ENCODE data around the gene LARP1.
"Not testable (repeated sequence)": the region's sequence is repeated elsewhere in the genome, so short reads cannot be mapped to it uniquely, and the experiment has no call there.

The LARP1 gene

DNA sequence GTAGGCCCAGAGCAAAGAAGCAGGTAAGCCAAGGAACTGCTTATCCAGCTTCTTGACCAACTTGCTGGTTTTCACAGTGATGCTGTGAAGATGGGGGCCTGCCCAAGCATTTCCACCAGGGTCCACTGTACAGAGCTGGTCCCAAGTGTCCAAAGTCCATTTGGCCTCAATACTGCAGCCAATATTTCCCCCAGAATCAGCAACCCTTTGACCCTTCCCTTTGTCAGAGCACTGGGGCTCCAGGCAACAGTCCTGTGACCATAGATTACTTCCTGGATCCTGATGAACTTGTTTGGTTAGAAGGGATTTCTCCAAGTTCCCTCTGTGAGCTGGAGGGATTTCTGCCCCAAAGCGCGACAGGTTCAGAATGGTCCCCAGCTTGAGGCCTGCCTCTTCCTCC, 68.9 kb downstream of the LARP1 start:
- no peak for DNase-seq (ENCODE audit: low read depth in 2 of 2)

DNA sequence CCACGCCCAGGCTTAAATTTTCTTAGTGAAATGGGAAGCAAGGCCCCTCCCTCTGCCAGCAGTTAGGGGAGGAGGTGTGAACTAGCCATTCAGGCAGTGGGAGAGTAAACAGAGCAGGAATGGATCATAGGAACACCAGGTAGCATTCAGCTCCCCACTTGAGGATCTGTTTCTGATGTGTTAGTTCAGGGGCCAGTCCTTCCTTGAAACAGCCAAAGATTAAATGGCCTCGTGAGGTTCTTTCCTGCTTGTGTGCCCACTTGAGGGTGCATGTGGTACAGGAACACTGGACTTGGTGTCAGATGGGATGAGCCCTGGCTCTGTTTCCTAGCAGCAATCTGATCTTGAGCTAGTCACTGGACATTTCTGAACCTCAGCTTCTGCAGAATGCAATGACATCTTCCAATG, 74.0 kb downstream of the LARP1 start:
- no peak for DNase-seq (ENCODE audit: low read depth in 2 of 2)

DNA sequence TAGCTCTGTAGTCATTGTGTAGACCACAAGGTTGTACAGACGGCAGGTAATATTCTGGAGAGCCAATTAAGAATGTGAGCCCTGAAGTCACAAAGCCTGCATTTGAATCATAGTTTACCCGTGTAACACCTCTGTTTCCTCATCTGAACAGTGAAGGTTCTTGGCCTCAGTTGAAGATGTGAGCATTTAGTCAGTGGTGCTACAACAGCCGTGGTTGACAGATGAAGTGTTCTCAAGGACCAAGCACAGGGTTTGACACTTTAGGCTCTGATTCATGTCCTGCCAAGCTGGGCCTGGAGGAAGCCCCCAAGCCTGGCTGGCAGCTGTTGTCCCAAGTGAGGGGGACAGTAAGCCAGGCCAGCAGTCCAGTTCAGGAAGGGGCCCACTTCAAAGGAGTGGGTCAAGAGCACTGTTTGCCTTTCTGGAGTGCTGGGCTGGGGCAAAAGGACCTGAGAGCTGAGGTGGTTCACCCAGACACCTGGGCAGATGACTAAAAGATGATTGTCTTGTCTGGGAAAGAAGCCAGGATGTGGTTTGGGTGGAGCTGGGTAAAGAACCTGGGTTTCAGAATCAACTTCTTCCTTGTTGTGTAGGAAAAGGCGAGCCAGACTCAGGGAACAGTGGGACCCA, 74.5 kb downstream of the LARP1 start:
- DNase-seq (ENCODE audit: low read depth in 2 of 2) = no peak

DNA sequence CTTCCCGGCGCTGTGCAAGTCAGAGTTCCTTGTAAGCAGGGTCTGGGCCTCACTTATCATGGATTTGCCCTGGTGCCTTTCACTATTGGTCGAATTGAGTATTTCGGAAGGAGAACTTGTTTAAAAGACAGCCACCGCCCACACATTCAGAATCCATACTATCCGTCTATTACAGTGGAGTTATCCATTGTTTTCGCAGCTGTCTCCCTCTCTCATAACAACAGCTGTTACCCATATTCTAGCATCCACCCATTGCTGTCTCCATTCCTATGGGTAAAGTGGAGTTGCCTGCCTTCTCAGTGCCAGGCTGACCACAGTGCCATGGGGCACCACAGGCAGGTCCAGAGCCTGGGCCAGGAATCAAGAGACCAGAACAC, 75.0 kb downstream of the LARP1 start:
- no peak for DNase-seq (ENCODE audit: low read depth in 2 of 2)

DNA sequence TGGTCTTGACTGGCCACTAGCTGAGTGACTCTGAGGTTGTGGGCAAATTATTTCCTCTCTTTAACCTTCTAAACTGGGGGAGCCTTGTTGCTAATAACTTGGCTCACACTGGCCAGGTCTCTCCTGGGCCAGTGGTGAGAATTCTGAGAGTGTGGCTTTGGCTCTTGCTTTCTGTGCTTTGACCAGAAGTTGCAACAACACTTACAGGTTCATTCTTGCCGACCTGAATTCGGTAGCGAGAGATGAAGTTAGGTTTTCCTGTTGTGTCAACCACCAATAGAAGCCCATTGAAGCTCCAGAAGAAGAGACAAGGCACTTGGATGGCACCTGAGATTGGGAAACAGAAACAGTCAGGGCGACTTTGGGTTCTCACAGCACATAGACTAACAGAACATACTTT, 75.4 kb downstream of the LARP1 start:
- DNase-seq (ENCODE audit: low read depth in 2 of 2) = no peak

DNA sequence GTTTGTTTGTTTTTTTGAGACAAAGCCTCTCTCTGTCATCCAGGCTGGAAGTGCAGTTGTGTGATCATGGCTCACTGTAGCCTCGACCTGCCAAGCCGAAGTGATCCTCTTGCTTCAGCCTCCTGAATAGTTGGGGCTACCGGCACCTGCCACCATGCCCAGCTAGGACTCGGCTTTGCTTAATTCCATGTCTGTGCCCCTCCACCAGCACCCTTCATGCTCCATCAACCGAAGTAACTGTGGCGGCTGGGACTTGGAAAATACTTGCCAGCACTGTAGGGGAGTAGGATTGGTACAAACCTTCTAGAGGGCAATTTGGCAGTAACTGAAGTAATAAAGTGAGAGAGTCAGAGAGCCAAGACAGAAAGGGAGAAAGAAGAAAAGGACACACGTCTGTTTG, 76.3 kb downstream of the LARP1 start:
- DNase-seq (ENCODE audit: low read depth in 2 of 2) = no peak

DNA sequence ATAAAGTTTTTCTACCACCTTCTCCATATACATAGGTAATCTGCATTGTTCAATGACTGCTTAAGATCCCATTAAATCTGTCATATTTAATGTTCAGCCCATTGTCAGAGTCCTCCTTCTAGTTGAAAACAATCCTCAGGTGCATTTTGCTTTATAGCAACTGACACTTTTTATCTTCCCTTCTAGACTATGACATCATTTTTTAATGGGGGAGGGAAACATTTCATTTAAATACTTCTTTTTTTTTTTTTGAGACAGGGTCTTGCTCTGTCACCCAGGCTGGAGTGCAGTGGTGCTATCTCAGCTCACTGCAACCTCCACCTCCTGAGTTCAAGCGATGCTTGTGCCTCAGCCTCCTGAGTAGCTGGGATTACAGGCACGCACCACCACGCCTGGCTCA, 77.6 kb downstream of the LARP1 start:
- not testable (repeated sequence) for DNase-seq (ENCODE audit: low read depth in 2 of 2)

DNA sequence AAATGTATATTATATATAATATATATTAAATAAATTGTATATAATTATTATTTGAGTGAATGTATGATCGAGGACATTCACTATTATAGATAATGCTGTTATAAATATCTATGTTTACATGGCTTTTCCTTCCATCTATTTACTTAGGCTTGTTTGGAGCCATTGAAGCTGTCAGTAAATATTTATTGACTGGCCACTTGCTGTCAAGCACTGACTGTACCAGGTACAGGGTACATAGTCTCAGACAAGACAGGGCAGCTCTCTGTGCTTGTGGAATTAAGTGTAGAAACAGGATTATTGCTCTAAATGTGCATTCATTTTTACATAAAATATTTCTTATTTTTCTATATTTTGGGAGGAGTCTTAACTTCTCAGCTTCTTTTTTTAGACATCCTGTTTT, 78.9 kb downstream of the LARP1 start:
- DNase-seq (ENCODE audit: low read depth in 2 of 2) = no peak

DNA sequence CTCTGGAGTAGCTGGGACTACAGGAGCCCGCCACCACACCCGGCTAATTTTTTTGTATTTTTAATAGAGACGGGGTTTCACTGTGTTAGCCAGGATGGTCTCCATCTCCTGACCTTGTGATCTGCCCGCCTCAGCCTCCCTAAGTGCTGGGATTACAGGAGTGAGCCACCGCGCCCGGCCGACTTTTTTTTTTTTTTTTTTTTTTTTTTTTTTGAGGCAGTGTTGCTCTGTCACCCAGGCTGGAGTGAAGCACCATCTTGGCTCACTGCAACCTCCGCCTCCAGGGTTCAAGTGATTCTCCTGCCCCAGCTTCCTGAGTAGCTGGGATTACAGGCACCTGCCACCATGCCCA, 80.5 kb downstream of the LARP1 start:
- not testable (repeated sequence) for DNase-seq (ENCODE audit: low read depth in 2 of 2)

DNA sequence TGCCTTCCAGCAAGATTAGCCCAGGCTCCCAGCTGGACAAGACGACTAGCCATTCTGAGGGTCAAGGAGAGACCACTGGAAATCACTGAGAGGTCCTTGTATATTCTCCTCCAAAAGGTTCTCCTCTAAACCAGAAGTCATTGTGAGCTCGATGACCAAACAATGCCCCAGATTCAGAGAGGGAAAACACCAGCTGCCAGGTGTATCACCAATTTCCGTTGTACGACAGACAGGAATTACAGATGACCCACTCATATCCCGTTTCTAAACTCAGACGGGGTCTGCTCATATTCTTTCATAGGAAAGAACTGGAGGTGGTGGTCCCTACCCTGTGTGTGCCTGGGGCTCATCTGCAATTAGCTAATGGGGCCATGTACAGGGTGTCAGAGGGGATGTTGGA, 81.0 kb downstream of the LARP1 start:
- no peak for DNase-seq (ENCODE audit: low read depth in 2 of 2)

DNA sequence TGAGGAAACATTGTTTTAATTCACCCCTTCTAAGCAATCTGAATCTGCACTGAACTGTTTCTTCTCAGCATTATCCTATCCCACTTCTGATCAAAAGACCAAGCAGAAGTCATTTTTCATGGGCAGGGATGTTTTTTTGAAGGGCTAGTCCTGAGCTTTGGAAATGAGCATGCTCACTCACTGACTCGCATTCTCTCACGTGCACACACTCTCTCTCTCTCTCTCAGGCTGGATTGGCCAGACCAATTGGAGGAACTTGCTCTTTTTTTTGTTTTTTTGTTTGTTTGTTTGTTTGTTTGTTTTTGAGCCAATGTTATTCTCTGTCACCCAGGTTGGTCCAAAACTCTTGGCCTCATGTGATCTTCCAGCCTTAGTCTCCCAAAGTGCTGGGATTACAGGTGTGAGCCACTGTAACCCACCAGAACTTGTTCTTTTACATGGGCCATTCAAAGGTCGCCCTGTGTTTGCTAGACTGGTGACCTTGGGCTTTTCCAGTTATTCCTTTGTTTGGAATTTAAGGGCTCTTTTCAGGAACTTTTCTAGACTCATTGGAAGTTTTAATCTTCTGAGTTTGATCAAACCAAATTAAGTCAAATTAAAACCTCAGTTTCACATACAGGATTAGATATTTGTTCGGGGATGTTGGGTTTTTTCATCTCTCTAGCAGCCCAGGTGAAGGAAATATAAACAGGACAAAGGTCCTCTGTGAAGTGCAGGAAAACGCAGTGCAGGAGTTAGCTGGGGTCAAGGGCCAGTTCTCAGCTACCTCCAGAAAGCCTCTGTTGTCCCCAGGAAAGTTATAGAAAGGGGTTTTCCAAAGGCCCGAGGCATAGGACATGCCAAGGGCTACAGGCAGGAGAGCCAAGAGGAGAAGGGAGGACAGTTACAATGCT, 82.1 kb downstream of the LARP1 start:
- DNase-seq (ENCODE audit: low read depth in 2 of 2) = no peak

DNA sequence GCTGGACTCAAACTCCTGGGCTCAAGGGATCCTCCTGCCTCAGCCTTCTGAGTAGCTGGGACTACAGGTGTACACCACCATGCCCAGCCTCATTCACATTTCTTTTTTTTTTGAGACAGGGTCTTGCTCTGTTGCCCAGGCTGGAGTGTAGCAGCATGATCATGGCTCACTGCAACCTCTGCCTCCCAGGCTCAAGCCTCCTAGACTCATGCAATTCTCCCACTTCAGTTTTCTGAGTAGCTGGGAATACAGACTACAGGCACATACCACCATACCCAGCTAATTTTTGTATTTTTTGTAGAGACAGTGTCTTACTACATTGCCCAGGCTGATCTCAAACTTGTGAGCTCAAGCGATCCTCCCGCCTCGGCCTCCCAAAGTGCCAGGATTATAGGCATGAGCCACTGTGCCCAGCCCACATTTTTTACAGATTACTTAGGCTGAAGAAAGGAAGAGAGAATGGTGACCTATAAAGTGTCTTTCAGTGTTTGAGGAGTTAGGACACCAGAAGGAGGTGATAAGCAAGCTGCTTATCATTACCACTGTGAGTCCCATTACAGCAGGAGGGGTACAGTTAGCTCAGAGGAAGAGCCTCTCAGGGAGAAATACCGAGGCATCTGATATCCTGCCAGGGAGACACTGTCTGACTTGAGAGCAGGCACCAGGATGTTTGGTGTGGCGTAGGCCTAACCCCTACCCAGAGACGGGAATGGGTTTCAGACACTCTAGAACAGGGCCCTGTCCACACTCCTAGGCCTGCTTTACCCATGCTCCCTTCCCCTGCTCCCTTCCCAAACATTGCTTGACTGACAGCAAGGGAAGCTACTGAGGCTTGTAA, 85.5 kb downstream of the LARP1 start:
- no peak for DNase-seq (ENCODE audit: low read depth in 2 of 2)

DNA sequence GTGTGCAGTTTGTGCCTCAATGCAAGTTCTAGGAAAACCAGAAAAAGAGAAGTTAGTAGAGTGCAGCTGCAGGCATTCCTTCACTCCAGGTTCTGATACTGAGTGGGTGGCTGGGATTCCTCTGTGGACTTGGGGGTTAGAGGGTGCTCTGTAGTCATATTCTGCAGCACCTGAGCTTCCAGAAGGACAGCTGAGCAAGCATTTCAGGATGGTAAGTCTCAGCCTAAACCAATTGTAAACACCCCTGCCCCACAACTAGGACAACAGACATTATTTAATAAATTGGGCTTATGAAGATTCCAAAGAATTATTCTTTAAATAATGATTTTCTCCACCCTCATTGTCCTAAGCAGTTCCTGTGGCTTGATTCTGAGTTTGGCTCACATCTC, 86.1 kb downstream of the LARP1 start:
- DNase-seq (ENCODE audit: low read depth in 2 of 2) = no peak

DNA sequence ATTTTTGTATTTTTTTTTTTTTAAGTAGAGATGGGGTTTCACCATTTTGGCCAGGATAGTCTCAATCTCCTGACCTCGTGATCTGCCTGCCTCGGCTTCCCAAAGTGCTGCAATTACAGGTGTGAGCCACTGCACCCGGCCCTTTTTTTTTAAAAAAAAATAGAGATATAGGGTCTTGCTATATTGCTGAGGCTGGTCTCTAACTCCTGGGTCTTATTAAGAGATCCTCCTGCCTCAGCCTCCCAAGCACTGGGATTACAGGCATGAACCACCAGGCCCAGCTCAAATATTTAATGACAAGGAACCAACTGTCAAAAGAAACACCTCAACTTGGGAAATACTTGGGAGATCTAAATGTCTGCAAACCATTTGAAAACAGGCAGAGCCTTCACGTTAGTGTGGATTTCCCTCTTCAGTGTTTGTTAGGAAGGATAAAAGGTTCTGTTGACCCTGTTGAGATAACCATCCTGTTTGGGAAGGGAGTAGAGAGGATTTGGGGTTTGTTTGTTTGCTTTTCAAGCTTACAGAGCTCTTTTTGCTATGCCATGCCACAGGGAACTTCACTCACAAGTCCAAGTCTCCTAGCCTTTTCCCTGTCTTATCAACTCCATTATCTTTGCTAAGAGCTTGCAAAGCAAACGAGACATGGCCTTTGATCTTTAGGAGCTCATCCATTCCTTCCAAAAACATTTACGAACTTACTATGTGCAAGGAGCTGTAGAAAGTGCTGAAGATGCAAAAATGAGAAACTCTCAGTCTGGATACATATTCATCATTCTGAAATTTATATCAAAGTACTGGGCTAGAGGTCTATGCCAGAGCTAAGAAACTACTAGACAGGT, 87.7 kb downstream of the LARP1 start:
- DNase-seq (ENCODE audit: low read depth in 2 of 2) = no peak

DNA sequence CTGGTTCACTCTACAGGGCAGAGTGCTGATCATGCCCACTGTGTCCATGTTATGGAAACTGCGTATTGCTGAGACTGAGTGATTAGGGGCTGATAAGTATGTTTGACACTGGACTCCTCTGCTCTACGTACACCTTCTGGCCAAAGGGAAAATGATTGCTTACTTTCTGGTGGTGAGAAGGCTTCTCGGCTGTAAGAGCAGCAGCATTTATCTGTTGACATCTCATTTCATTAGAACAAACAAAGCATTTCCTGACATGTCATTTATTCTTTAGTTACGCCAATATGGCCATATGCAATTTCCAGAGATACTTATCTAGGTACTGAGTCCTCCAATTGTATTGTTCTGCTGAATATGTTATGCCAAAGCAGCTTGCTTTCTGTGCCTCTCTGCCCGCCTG, 89.6 kb downstream of the LARP1 start:
- DNase-seq (ENCODE audit: low read depth in 2 of 2) = no peak

DNA sequence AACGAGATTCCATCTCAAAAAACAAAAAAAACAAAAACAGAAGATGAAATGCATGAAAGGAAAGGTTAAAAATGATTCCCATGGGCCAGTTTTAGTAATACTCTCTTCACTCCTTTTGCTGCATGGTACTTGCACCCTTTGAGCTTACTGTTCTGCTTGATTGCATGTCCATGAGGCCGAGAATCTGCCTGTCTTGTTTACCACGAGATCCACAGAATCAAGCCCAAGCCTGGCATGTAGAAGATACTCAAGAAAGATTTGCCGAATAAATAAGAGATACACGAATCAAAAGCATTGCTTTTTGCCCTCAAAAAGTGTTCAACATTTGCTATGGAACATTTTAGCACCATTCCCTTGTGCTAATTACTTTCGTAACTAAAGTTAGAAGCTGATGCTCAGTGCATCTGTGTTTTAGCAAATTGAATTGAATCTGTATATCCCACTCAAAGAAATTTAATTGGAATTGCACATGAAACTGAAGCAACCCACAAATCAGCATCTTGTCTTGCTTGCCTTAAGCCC, 94.1 kb downstream of the LARP1 start:
- no peak for DNase-seq (ENCODE audit: low read depth in 2 of 2)

DNA sequence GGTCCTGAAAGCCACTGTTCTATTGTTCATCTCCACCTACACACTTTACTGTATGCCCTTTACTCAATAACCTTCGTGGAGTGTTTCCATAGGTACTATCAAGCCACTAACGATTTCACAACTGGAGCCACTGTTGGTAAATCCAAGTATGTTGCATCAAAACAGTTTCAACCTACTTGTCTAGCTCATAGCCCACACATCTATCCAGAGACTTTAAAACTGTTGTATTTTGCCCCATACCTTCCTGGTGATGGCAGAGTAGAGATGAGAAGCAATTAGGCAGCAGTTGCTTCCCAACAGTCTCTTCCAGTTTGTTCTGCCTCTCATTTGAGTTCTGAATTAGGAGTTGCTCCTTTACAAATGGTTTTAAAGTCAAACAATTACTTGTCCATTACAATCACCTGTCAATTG, 94.6 kb downstream of the LARP1 start:
- no peak for DNase-seq (ENCODE audit: low read depth in 2 of 2)

DNA sequence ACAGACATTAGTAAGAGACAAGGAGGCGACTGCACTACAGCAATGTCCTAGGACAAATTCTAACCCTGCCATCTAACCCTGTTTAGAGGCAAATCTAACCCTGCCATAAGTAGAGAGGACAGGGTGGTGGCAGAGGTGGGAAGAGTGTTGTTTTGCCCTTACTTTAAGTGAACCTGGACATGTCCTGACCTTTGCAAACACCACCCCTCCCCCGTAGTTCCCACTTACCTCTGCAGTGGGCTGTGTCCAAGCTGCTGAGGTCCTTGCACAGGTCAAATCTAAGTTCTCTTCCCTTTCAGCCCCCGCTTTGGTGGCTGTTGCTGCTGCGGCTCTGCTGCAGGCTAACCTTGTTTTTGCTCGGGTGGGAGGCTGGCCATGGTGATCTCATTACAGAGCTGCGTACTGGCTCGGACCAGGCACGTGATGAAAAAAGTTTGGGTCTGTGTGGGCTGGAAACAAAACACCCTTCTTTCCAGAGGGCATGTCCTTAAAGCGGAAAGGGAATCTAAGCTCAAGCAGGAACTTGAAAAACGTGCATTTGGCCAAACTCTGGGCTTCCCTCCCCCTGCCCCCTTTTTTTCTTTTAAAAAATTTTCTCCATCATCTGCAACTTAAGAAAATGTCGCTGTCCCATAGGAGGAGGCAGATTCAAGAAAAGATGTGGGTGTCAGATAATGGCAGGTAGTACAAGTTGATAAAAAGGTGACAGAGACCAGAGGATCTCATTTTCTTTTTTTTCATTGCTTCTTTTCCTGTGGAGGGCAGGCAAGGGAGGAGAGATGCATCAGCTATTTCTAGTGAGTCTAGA, 95.3 kb downstream of the LARP1 start, which contains the start of gene FAXDC2:
TSS of gene FAXDC2 (minus strand) at position 349 of the 808 bp plus-strand sequence. CDS start 12,425 bp downstream, outside the sequence.
- DNase-seq (ENCODE audit: low read depth in 2 of 2) = no peak

DNA sequence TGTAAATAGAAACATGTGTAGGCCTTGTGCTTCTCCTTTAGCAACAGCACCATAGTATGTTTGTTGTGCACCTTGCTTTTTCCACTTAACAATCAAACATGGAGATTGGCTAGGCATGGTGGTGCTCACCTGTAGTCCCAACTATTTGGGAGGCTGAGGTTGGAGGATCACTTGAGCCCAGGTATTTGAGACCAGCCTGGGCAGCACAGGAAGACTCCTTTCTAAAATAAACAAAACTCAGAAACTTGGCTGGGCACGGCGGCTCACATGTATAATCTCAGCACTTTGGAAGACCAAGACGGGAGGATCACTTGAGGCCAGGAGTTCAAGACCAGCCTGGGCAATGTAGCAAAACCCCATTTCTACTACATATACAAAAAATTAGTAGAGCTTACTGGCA, 96.2 kb downstream of the LARP1 start:
- no peak for DNase-seq (ENCODE audit: low read depth in 2 of 2)

DNA sequence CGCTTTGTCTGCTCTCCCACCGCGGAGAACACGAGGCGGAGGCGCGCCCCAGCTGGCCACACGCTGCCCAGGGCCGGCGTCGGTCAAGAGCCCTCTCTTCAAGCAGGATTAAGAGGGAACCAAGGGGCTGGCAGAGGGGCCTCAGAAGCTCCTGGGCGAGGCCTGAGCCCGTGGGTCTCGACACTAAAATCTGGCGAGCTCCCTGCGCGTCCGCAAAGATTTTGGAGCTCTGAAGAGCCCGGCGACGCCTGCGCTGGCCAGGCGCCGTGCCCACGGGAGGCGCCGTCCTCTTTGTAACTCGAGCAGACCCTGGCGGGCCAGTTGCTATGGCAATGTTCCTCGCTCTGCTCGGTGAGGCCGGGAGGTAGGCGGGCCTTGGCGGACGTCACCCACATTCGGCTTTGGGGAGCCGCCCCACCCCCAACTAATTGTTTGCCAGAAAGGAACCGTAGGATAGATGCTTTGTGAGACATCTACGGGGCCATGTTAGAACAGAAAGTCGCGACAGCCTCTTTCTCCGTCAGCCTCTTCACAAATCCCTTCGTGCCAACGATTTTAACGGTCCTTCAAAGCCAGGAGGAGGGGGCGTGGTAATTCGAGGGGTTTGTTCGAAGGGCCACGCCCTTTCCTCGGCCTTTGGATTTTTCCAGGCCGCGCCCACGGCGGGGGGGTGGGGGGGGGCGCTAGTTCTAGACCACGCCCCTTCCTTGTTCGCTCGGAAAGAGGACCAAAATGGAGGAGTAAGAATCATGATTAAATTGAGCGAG, 102.5 kb downstream of the LARP1 start:
- DNase-seq (ENCODE audit: low read depth in 2 of 2) = peak; percentile 70 to 74
